Hepatic stellate cell (primary cell): Measurements from ENCODE around the gene NT5DC4.

Experiments used
- DNase-seq: peaks from one replicate; pipeline ENCODE4 v3.0.0; 2011; ENCODE audit warnings: low spot score

NT5DC4 gene

DNA sequence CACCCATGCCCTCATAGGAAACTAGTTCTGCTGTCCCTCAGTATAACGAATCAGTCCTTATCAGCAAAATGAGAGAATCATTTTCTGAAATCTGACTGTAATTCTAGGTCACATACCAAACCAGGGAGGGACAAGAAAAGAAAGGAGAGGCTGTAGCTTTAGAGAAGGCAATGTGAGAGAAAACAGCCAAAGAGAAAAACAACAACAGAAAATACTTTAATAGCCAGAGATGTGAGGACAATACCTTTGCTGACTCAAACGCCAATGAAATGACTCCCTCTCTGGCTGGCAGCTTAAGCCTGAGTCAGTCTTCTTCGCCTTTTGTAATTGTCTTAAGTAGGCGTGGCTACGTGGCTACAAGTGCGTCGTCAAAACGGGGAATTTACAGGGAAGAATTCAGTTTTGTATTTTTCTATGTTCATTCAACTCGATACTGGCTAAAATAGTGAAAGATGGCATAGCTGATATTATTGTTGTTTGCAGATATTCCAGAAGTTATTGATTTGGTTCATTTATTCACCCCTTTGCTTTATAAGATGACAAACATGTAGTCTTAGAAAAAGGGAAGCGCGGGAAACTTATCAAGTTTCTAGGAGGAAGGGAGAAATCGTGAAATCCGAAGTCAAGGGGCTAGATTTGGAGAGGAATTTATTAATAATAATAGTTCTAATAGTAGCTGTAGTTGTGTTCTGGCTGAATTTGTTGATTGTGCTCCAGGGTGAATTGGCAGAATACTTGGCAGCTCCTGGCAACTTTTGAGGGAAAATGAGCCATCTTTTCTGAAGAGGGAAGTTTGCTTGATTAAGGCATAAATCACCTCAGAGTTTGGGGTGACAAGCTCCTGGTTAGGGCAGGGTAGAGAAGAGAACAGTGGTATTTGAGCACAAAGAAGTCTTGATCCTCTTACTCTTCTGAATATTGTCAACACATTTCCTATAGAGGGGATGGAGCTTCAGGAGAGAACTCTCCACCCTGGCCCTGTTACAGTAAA is 63.7 kb downstream of the NT5DC4 start, which contains the start of gene IL1A:
TSS of gene IL1A (minus strand) at position 295 of the 991 bp plus-strand sequence. CDS start 723 bp downstream, outside the sequence.
- no peak for DNase-seq

DNA sequence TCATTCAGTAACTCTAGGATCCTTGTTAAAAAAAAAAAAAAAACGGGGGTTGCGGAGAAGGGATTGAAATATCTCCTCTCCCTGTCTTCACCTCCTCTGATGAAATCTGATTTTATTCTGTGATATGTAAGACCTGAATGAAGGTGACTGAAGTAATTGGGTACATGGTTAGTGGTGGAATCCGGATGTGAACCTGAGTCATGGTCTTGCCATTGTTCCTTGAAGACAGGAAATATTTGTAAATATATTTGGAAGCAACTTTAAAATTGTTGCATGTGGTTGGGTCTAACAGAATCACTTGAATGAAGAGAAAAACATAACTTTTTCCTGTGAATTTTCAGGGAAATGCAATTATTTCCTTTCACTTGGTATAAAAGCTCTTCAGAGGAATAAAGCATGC is 66.5 kb downstream of the NT5DC4 start:
- DNase-seq: no peak

DNA sequence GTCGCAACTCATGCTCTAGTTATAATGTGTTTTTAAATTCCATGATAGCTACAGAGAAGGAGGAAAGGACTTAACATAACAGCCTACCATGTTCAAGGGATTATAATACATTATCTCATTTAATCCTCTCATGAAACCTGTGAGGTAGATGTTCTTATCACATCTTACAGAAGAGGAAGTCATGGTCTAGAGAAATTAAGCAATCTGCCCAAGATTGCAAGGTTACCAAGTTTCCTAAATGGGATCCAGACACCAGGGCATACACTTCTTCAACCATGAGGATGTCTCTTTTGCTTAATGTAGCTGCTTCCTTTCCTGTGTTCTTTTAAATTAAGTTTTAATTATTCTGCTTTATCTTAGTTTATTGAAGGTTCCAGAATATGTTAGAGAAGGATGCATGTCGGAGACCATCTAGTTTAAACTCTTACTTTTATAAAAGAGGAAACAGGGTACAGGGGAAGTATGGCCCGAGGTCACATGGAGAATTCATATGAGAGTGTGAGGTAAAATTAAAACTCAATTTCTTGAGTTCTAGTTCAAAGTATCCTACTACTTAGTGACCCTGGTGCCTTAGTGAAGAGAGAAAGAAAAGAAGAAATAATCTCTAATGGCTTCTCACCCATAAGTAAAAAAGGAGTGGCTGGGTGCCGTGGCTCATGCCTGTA is 67.0 kb downstream of the NT5DC4 start:
- no peak for DNase-seq

DNA sequence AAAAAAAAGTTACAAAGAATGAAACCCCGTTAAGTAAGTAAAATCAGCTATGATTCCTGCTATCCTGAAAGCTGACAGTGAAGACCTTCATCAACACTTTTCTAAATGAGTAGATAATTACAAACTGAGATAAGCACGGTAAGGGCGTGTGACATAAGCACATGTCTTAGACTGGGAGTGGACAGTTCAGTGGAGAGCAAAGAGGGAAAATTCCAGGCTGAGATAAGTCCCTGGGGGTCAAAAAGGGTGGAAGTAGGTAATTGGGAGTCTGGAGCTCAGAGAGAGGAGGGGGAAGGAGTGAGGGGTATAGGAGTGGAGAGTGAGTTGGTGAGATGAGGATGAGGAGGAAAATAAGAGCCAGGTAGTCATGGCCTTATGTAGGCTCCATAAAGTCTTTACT is 67.8 kb downstream of the NT5DC4 start:
- no peak for DNase-seq
